ENCODE data around the gene TOMM20. TPM values are rescaled to one million over a fixed set of nuclear protein-coding genes. Genes with fewer than 3 reads are reported as not detected.

Gene TOMM20
- total RNA-seq, 1 experiment from 2014 or later: 184 TPM

DNA sequence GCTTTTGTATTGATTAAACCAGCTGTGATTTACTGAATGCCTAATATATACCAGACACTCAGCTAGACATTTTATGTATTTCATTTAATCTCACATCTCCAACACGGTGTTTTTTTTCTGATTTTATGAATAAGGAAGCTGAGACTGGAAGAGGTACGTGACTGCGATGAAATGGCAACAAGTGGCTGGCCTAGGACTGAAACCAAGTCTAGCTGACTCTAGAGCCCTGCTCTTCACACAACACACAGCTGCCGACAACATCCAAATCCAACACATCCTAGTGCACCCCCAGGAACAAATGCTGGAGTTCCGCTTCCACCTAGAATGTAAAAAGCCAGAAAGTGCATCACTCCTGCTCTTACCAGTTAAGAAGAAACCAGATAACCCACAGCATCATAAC, 10.7 kb upstream of the TOMM20 start:
- Histone ChIP-seq H3K36me3 (ENCODE audit: control insufficient read depth in 1 of 2, insufficient read depth in 2 of 2, low read length in 2 of 2) (peaks cover 24 to 43% of the 10 kb centered on the region in 2 experiments), H3K4me1 (ENCODE audit: control insufficient read depth in 1 of 2, insufficient read depth in 2 of 2, low read length in 2 of 2) (no peaks in the 10 kb centered on the region), H3K79me2 (ENCODE audit: insufficient read depth, low read length) (peaks cover 13% of the 10 kb centered on the region), H2AFZ (ENCODE audit: low read depth, low read length, poor library complexity, severe bottlenecking) (no peak overlapping the region), H3K4me3 (replicated peaks in 1 of 2; ENCODE audit: low read depth in 1 of 2, low read length in 2 of 2) (no peak overlapping the region), H3K27me3 (ENCODE audit: insufficient read depth, low read length) (no peaks in the 10 kb centered on the region), H3K9me3 (ENCODE audit: control insufficient read depth in 1 of 2, insufficient read depth in 1 of 2, low read depth in 1 of 2, low read length in 2 of 2) (no peaks in the 10 kb centered on the region), H4K20me1 (ENCODE audit: insufficient read depth) (0 out of 2 replicates have a peak, but pooled peaks cover 3% of the 10 kb centered on the region), H3K4me2 (ENCODE audit: low read length) (no peak overlapping the region), H3K9me2 (ENCODE audit: insufficient read depth) (no peaks in the 10 kb centered on the region), H3K27ac (ENCODE audit: low read depth, low read length) (no peak overlapping the region), H3K9ac (ENCODE audit: low read length) (no peak overlapping the region)
- ChIA-PET CTCF (interaction anchor here (0.6 kb wide), 1 partner anchor 487 kb away, joined by 6 read pairs; no protein-coding TSS in a partner anchor), RAD21 (ENCODE audit: low non-redundant PET in 1 of 2, low total read pairs in 2 of 2, uncharacterized antibody in 2 of 2, unreplicated experiment in 2 of 2) (no interaction called here), POLR2A (no interaction called here)
- intact Hi-C loops (cut with micrococcal nuclease): no loop called here
- ATAC-seq (no peak), DNase-seq (ENCODE audit: low read depth, low spot score) (no peak)
- no TSS peak for BruUV-seq (replicated peaks)
- TF ChIP-seq TCF7L2 (IDR thresholded peaks at IDR 0.05; ENCODE audit: borderline replicate concordance, extremely low read depth, insufficient read depth, insufficient read length): no peak
- TF ChIP-seq ZFX (IDR thresholded peaks at IDR 0.05): no peak
- no peak for TF ChIP-seq ZNF274 (IDR thresholded peaks at IDR 0.05; ENCODE audit: low read depth, low read length)
- TF ChIP-seq CTCF (IDR thresholded peaks at IDR 0.05 in 2 of 3, conservative IDR thresholded peaks at IDR 0.05 in 1 of 3; ENCODE audit: borderline replicate concordance in 1 of 3, insufficient read depth in 1 of 3, low read depth in 2 of 3, low read length in 2 of 3): no peak
- no peak for TF ChIP-seq ELF1 (IDR thresholded peaks at IDR 0.05; ENCODE audit: borderline replicate concordance, low read depth)
- TF ChIP-seq, protein P1, sequence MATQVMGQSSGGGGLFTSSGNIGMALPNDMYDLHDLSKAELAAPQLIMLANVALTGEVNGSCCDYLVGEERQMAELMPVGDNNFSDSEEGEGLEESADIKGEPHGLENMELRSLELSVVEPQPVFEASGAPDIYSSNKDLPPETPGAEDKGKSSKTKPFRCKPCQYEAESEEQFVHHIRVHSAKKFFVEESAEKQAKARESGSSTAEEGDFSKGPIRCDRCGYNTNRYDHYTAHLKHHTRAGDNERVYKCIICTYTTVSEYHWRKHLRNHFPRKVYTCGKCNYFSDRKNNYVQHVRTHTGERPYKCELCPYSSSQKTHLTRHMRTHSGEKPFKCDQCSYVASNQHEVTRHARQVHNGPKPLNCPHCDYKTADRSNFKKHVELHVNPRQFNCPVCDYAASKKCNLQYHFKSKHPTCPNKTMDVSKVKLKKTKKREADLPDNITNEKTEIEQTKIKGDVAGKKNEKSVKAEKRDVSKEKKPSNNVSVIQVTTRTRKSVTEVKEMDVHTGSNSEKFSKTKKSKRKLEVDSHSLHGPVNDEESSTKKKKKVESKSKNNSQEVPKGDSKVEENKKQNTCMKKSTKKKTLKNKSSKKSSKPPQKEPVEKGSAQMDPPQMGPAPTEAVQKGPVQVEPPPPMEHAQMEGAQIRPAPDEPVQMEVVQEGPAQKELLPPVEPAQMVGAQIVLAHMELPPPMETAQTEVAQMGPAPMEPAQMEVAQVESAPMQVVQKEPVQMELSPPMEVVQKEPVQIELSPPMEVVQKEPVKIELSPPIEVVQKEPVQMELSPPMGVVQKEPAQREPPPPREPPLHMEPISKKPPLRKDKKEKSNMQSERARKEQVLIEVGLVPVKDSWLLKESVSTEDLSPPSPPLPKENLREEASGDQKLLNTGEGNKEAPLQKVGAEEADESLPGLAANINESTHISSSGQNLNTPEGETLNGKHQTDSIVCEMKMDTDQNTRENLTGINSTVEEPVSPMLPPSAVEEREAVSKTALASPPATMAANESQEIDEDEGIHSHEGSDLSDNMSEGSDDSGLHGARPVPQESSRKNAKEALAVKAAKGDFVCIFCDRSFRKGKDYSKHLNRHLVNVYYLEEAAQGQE (IDR thresholded peaks at IDR 0.05; ENCODE audit: low read depth): no peak
- no peak for TF ChIP-seq ATF3 (IDR thresholded peaks at IDR 0.05)
- no peak for TF ChIP-seq RAD21 (IDR thresholded peaks at IDR 0.05; ENCODE audit: low read depth)
- TF ChIP-seq, protein P2, sequence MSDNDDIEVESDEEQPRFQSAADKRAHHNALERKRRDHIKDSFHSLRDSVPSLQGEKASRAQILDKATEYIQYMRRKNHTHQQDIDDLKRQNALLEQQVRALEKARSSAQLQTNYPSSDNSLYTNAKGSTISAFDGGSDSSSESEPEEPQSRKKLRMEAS (IDR thresholded peaks at IDR 0.05): no peak
